Measurements from ENCODE around the gene BCKDHB.

DNA sequence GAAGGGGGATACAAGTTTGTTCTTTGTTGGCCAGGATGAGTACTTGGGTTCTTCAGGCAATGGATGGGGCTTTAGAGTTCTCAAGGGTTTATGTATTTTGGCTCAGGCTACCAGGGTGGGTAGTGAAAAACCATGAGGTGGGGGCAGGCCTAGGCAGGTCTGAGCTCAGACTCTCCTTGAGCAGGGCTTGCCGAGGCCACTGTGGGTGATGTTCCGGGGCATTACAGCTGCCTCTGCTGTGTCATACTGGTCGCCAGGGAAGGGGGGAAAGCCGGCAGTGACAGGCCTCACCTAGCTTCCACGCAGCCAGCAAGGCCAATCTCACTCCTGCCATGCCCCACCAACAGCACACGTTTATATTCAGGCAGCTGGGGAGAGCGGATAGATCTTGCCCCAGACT, 79.6 kb downstream of the BCKDHB start:
- TF ChIP-seq, protein P1, sequence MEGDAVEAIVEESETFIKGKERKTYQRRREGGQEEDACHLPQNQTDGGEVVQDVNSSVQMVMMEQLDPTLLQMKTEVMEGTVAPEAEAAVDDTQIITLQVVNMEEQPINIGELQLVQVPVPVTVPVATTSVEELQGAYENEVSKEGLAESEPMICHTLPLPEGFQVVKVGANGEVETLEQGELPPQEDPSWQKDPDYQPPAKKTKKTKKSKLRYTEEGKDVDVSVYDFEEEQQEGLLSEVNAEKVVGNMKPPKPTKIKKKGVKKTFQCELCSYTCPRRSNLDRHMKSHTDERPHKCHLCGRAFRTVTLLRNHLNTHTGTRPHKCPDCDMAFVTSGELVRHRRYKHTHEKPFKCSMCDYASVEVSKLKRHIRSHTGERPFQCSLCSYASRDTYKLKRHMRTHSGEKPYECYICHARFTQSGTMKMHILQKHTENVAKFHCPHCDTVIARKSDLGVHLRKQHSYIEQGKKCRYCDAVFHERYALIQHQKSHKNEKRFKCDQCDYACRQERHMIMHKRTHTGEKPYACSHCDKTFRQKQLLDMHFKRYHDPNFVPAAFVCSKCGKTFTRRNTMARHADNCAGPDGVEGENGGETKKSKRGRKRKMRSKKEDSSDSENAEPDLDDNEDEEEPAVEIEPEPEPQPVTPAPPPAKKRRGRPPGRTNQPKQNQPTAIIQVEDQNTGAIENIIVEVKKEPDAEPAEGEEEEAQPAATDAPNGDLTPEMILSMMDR (IDR thresholded peaks at IDR 0.05; ENCODE audit: low read length) = no peak
- TF ChIP-seq EZH2 (optimal IDR thresholded peaks at IDR 0.05; ENCODE audit: low read depth, low read length) (no peak), EZH2phosphoT487 (IDR thresholded peaks at IDR 0.05; ENCODE audit: low read length) (no peak)
